T-helper 1 cell treated with Interleukin-12 subunit alpha and Interleukin-12 subunit beta and Interleukin-4 antibody, amounts not matched to agents 30 μg/mL and 1 μg/mL, for 36 hours (primary cell): ENCODE data around the gene GTSE1.

ENCODE experiments used
- H3K27ac Mint-ChIP-seq: one replicate; pipeline ENCODE4 v1.8.0; 2021; ENCODE audit warnings: mild to moderate bottlenecking, mixed read lengths
- H3K27me3 Mint-ChIP-seq: one replicate; pipeline ENCODE4 v1.8.0; 2021; ENCODE audit warnings: low read depth, mixed read lengths
- H3K36me3 Mint-ChIP-seq: one replicate; pipeline ENCODE4 v1.8.0; 2021; ENCODE audit warnings: low read depth, mixed read lengths
- H3K4me1 Mint-ChIP-seq: one replicate; pipeline ENCODE4 v1.8.0; 2021; ENCODE audit warnings: low read depth, mixed read lengths
- H3K4me3 Mint-ChIP-seq: one replicate; pipeline ENCODE4 v1.8.0; 2021; ENCODE audit warnings: mild to moderate bottlenecking, moderate library complexity, mixed read lengths
- H3K9me3 Mint-ChIP-seq: one replicate; pipeline ENCODE4 v1.8.0; 2021; ENCODE audit warnings: mixed read lengths

Gene GTSE1

GRCh38 chr22:46373159-46373558 is 76.5 kb downstream of the GTSE1 start:
- Mint-ChIP-seq H3K27me3 (peaks cover 24% of the 10 kb centered on the region), H3K27ac (no peak overlapping the region), H3K4me3 (no peak overlapping the region), H3K9me3 (peaks cover 4% of the 10 kb centered on the region), H3K4me1 (no peaks in the 10 kb centered on the region), H3K36me3 (no peaks in the 10 kb centered on the region)

- Mint-ChIP-seq H3K4me3 (no peak overlapping the region), H3K9me3 (peaks cover 4% of the 10 kb centered on the region), H3K27ac (no peak overlapping the region), H3K4me1 (no peaks in the 10 kb centered on the region), H3K27me3 (peaks cover 24% of the 10 kb centered on the region), H3K36me3 (no peaks in the 10 kb centered on the region)
Measured at GRCh38 chr22:46373921-46374662, 77.4 kb downstream of the GTSE1 start.

GRCh38 chr22:46374663-46375474 is 78.2 kb downstream of the GTSE1 start:
- Mint-ChIP-seq H3K27ac (peak overlapping the region; percentile 41), H3K9me3 (peaks cover 4% of the 10 kb centered on the region), H3K27me3 (peaks cover 24% of the 10 kb centered on the region), H3K4me3 (no peak overlapping the region), H3K36me3 (no peaks in the 10 kb centered on the region), H3K4me1 (no peaks in the 10 kb centered on the region)

- H3K27me3 Mint-ChIP-seq, result peaks cover 24% of the 10 kb centered on the region
- H3K4me3 Mint-ChIP-seq, result no peak overlapping the region
- H3K9me3 Mint-ChIP-seq, result peaks cover 4% of the 10 kb centered on the region
- H3K27ac Mint-ChIP-seq, result no peak overlapping the region
- H3K36me3 Mint-ChIP-seq, result no peaks in the 10 kb centered on the region
- no peaks in the 10 kb centered on the region for H3K4me1 Mint-ChIP-seq
Measured at GRCh38 chr22:46376111-46376510, 79.4 kb downstream of the GTSE1 start.

- Mint-ChIP-seq H3K4me1 (no peaks in the 10 kb centered on the region), H3K27me3 (peaks cover 19% of the 10 kb centered on the region), H3K36me3 (no peaks in the 10 kb centered on the region), H3K9me3 (peaks cover 4% of the 10 kb centered on the region), H3K4me3 (no peak overlapping the region), H3K27ac (no peak overlapping the region)
Measured at GRCh38 chr22:46376908-46377524, 80.3 kb downstream of the GTSE1 start.

GRCh38 chr22:46377525-46378425 is 81.1 kb downstream of the GTSE1 start:
- Mint-ChIP-seq H3K27ac (no peak overlapping the region), H3K4me1 (no peaks in the 10 kb centered on the region), H3K4me3 (no peak overlapping the region), H3K36me3 (no peaks in the 10 kb centered on the region), H3K9me3 (peaks cover 4% of the 10 kb centered on the region), H3K27me3 (peaks cover 15% of the 10 kb centered on the region)

- peaks cover 4% of the 10 kb centered on the region for H3K9me3 Mint-ChIP-seq
- H3K4me1 Mint-ChIP-seq, result no peaks in the 10 kb centered on the region
- H3K4me3 Mint-ChIP-seq, result no peak overlapping the region
- no peak overlapping the region for H3K27ac Mint-ChIP-seq
- peaks cover 11% of the 10 kb centered on the region for H3K27me3 Mint-ChIP-seq
- H3K36me3 Mint-ChIP-seq, result no peaks in the 10 kb centered on the region
Measured at GRCh38 chr22:46378426-46379065, 81.9 kb downstream of the GTSE1 start.

GRCh38 chr22:46379066-46379930 is 82.6 kb downstream of the GTSE1 start:
- Mint-ChIP-seq H3K27me3 (peaks cover 8% of the 10 kb centered on the region), H3K9me3 (peaks cover 4% of the 10 kb centered on the region), H3K4me1 (no peaks in the 10 kb centered on the region), H3K27ac (no peak overlapping the region), H3K36me3 (no peaks in the 10 kb centered on the region), H3K4me3 (no peak overlapping the region)

GRCh38 chr22:46380069-46380468 is 83.4 kb downstream of the GTSE1 start:
- peaks cover 5% of the 10 kb centered on the region for H3K27me3 Mint-ChIP-seq
- no peak overlapping the region for H3K4me3 Mint-ChIP-seq
- H3K36me3 Mint-ChIP-seq, result no peaks in the 10 kb centered on the region
- peaks cover 4% of the 10 kb centered on the region for H3K9me3 Mint-ChIP-seq
- no peaks in the 10 kb centered on the region for H3K4me1 Mint-ChIP-seq
- no peak overlapping the region for H3K27ac Mint-ChIP-seq
